Cardiac muscle cell (in vitro differentiated cells and primary cell): ENCODE data around the gene TASP1. TPM values are rescaled to one million over a fixed set of nuclear protein-coding genes. Genes with fewer than 3 reads are reported as not detected.

Source experiments
- DNase-seq, 2 donors: peaks; one replicate each; pipeline versions ENCODE4 v3.0.0 to v3.0.0-alpha.2; 2010 to 2017; ENCODE audit warnings: low read depth in 1 of 2, low spot score in 1 of 2
- H3K27ac ChIP-seq: fragments of 200-600 bp; sonication (generic); 2 replicates; pipeline ENCODE4 v1.5.1; 2016
- H3K27me3 ChIP-seq: fragments of 200-600 bp; sonication (generic); 2 replicates; pipeline ENCODE4 v1.6.0; 2016; ENCODE audit warnings: control low read depth
- H3K36me3 ChIP-seq: fragments of 200-600 bp; sonication (generic); 2 replicates; pipeline ENCODE4 v1.5.1; 2016; ENCODE audit warnings: control low read depth
- H3K4me1 ChIP-seq: fragments of 200-600 bp; sonication (generic); 2 replicates; pipeline ENCODE4 v1.8.1; 2017; ENCODE audit warnings: low read depth, mild to moderate bottlenecking, mixed run types
- H3K4me3 ChIP-seq: fragments of 200-600 bp; sonication (generic); 2 replicates; pipeline ENCODE4 v1.5.1; 2016; ENCODE audit warnings: mild to moderate bottlenecking
- H3K9me3 ChIP-seq: fragments of 200-600 bp; sonication (generic); 2 replicates; pipeline ENCODE4 v1.5.1; 2017; ENCODE audit warnings: low read depth, mild to moderate bottlenecking, control low read depth
- CTCF ChIP-seq: IDR thresholded peaks from 2 replicates; pipeline ENCODE4 v1.5.1; 2012; ENCODE audit warnings: low read depth, mild to moderate bottlenecking, low read length
- polyA plus RNA-seq: library from polyadenylated mRNA; unstranded; fragments of >200 nt; fragmentation: Nextera tagmentation; extraction: Ambion mirVana; gene quantifications from 2 replicates; pipeline ENCODE4 v1.2.1, GENCODE V29; 2016
- total RNA-seq: library from RNA; depleted of rRNA; stranded (reverse); fragments of >200 nt; gene quantifications from 2 replicates; pipeline ENCODE4 v1.2.3, GENCODE V29; 2016

The TASP1 gene
- total and polyA plus RNA-seq, 2 experiments from 2014 or later = 9.3 to 12.6 TPM

GRCh38 chr20:13510837-13511488 lies 127.8 kb downstream of the TASP1 start:
- no peak for DNase-seq
- no peaks in the 10 kb centered on the region for H3K27me3 ChIP-seq

GRCh38 chr20:13507646-13508045 lies 131.1 kb downstream of the TASP1 start:
- no peaks in the 10 kb centered on the region for H3K4me1 ChIP-seq
- DNase-seq = no peak
- H3K27me3 ChIP-seq = no peaks in the 10 kb centered on the region
- no peaks in the 10 kb centered on the region for H3K9me3 ChIP-seq
- no peak overlapping the region for H3K4me3 ChIP-seq
- no peak for TF ChIP-seq CTCF
- no peak overlapping the region for H3K27ac ChIP-seq
- no peaks in the 10 kb centered on the region for H3K36me3 ChIP-seq

More at GRCh38 chr20:13510837-13511488, 127.8 kb downstream of the TASP1 start:
- H3K27ac ChIP-seq = no peak overlapping the region
- no peaks in the 10 kb centered on the region for H3K4me1 ChIP-seq
- H3K4me3 ChIP-seq = no peak overlapping the region
- H3K9me3 ChIP-seq = no peaks in the 10 kb centered on the region
- no peak for TF ChIP-seq CTCF
- no peaks in the 10 kb centered on the region for H3K36me3 ChIP-seq

- H3K9me3 ChIP-seq = no peaks in the 10 kb centered on the region
- no peaks in the 10 kb centered on the region for H3K36me3 ChIP-seq
- DNase-seq = no peak
- H3K27me3 ChIP-seq = no peaks in the 10 kb centered on the region
- no peaks in the 10 kb centered on the region for H3K4me1 ChIP-seq
- no peak for TF ChIP-seq CTCF
- no peak overlapping the region for H3K27ac ChIP-seq
- H3K4me3 ChIP-seq = no peak overlapping the region
These were observed 137.2 kb downstream of the TASP1 start for GRCh38 chr20:13501500-13501899.

GRCh38 chr20:13494019-13494418 lies 144.7 kb downstream of the TASP1 start:
- Histone ChIP-seq H3K27me3 (no peaks in the 10 kb centered on the region), H3K4me1 (peaks cover 2% of the 10 kb centered on the region), H3K4me3 (no peak overlapping the region), H3K27ac (no peak overlapping the region), H3K9me3 (no peaks in the 10 kb centered on the region), H3K36me3 (no peaks in the 10 kb centered on the region)
- no peak for TF ChIP-seq CTCF
- DNase-seq = no peak

GRCh38 chr20:13493143-13493542 lies 145.6 kb downstream of the TASP1 start:
- Histone ChIP-seq H3K4me3 (no peak overlapping the region), H3K36me3 (no peaks in the 10 kb centered on the region), H3K27me3 (no peaks in the 10 kb centered on the region), H3K4me1 (peaks cover 2% of the 10 kb centered on the region), H3K27ac (no peak overlapping the region), H3K9me3 (no peaks in the 10 kb centered on the region)
- DNase-seq = no peak
- no peak for TF ChIP-seq CTCF
